ENCODE results near the gene CTCFL.
A peak's percentile ranks its signal among the peaks of the same experiment; 100 is the strongest.

DNA sequence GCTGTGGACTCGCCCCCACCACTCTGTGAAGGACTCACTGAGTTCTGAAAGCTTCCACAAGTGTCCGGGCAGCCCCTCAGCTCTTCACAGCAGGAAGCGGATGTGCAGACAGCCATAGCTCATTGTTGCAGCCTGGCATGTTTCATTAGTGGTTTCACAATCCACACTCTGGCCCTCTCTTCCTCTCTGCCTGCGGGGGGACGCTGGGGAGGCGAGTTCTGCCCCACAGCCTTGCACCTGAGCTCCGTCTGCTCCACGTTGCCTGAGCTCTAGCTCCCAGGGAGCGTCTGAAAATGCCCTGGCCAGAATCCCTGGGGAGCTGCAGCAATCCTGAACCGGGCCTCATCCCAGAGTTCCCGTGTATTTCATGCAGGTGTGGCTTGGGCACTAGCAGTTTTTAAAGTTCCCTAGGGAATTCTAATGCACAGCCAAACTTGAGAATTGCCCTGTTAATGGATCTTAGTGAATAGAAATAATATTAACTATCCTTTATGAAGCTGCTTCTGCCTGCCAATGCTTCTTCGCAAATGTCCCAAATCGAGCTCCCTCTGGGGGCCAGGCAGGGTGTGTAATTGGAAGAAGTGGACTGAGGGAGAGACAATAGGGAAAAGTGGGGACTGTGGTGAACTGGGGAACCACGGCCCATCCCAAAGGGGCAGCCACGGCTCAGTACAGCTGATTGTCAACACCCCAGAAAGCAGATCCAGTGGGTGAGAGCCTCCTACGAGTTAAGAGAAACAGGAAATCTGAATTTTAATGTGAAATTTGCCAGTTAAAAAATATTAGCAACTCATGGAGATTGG lies 51.5 kb downstream of the CTCFL start:
- TF ChIP-seq, protein P1, sequence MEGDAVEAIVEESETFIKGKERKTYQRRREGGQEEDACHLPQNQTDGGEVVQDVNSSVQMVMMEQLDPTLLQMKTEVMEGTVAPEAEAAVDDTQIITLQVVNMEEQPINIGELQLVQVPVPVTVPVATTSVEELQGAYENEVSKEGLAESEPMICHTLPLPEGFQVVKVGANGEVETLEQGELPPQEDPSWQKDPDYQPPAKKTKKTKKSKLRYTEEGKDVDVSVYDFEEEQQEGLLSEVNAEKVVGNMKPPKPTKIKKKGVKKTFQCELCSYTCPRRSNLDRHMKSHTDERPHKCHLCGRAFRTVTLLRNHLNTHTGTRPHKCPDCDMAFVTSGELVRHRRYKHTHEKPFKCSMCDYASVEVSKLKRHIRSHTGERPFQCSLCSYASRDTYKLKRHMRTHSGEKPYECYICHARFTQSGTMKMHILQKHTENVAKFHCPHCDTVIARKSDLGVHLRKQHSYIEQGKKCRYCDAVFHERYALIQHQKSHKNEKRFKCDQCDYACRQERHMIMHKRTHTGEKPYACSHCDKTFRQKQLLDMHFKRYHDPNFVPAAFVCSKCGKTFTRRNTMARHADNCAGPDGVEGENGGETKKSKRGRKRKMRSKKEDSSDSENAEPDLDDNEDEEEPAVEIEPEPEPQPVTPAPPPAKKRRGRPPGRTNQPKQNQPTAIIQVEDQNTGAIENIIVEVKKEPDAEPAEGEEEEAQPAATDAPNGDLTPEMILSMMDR (IDR thresholded peaks at IDR 0.05; ENCODE audit: insufficient read depth, low read length) = no peak
- TF ChIP-seq, protein P2, sequence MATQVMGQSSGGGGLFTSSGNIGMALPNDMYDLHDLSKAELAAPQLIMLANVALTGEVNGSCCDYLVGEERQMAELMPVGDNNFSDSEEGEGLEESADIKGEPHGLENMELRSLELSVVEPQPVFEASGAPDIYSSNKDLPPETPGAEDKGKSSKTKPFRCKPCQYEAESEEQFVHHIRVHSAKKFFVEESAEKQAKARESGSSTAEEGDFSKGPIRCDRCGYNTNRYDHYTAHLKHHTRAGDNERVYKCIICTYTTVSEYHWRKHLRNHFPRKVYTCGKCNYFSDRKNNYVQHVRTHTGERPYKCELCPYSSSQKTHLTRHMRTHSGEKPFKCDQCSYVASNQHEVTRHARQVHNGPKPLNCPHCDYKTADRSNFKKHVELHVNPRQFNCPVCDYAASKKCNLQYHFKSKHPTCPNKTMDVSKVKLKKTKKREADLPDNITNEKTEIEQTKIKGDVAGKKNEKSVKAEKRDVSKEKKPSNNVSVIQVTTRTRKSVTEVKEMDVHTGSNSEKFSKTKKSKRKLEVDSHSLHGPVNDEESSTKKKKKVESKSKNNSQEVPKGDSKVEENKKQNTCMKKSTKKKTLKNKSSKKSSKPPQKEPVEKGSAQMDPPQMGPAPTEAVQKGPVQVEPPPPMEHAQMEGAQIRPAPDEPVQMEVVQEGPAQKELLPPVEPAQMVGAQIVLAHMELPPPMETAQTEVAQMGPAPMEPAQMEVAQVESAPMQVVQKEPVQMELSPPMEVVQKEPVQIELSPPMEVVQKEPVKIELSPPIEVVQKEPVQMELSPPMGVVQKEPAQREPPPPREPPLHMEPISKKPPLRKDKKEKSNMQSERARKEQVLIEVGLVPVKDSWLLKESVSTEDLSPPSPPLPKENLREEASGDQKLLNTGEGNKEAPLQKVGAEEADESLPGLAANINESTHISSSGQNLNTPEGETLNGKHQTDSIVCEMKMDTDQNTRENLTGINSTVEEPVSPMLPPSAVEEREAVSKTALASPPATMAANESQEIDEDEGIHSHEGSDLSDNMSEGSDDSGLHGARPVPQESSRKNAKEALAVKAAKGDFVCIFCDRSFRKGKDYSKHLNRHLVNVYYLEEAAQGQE (IDR thresholded peaks at IDR 0.05; ENCODE audit: insufficient replicate concordance, low read depth) = no peak
- TF ChIP-seq POLR2AphosphoS5 (IDR thresholded peaks at IDR 0.05; ENCODE audit: low read depth) (peak; percentile 80), GABPA (IDR thresholded peaks at IDR 0.05; ENCODE audit: low read depth) (peak; percentile 21; the same call in 1 of the 2 replicates), SPI1 (IDR thresholded peaks at IDR 0.05; ENCODE audit: borderline replicate concordance, low read depth) (peak; percentile 76; the same call in 1 of the 2 replicates)

Measured in HL-60 (cell line).